HCT116 (cell line): ENCODE data around the gene CCDC86. TPM values are rescaled to one million over a fixed set of nuclear protein-coding genes. Genes with fewer than 3 reads are reported as not detected.

Source experiments
- ATAC-seq: fragments of 200-7000 bp; cut with Tn5 transposase; 2 replicates; pipeline ENCODE4 v1.9.1; 2020; ENCODE audit warnings: mild to moderate bottlenecking, moderate library complexity
- BruUV-seq: library from RNA; stranded (reverse); fragments of 400-500 nt; replicated peaks from 2 replicates; lab custom pipeline; 2021; lab: Mats Ljungman, UMichigan
- CTCF ChIA-PET: fragments of 300-600 bp; sonication (Branson Sonifier 250); formaldehyde crosslinking; loops from one replicate; lab custom pipeline; 2021; ENCODE audit warnings: antibody characterized with exemption; lab: Charles Lee
- POLR2A ChIA-PET: fragments of 300-600, 350-600 bp; sonication (Branson Sonifier 250); formaldehyde crosslinking; loops from one replicate; lab custom pipeline; 2021; ENCODE audit warnings: antibody characterized with exemption; lab: Charles Lee
- RAD21 ChIA-PET, 2 experiments: fragments of 300-600 bp; sonication (Branson Sonifier 250); formaldehyde crosslinking; loops; one replicate each; lab custom pipeline; 2023; ENCODE audit warnings: low total read pairs in 2 of 2; ENCODE audit not compliant: uncharacterized antibody in 2 of 2, unreplicated experiment in 2 of 2, low non-redundant PET in 1 of 2; lab: Charles Lee
- DNase-seq: peaks from one replicate; pipeline ENCODE4 v3.0.0-alpha.2; 2010; ENCODE audit warnings: low read depth, low spot score
- H2AFZ ChIP-seq: fragments of 200-600 bp; shearing (Covaris generic), sonication (generic); 2 replicates; pipeline ENCODE4 v1.6.1; 2017; ENCODE audit warnings: low read depth, mixed run types, mixed read lengths, antibody characterized with exemption, low read length; ENCODE audit not compliant: poor library complexity, severe bottlenecking
- H3K27ac ChIP-seq: 2 replicates; pipeline ENCODE4 v1.5.1; 2012; ENCODE audit warnings: low read depth, low read length
- H3K27me3 ChIP-seq: fragments of 200-600 bp; sonication (generic); 2 replicates; pipeline ENCODE4 v1.6.1; 2016; ENCODE audit warnings: mixed run types, low read length, mixed read lengths; ENCODE audit not compliant: insufficient read depth
- H3K36me3 ChIP-seq, 2 experiments: fragments of 200-500 bp in 1 of 2; fragments of 200-600 bp in 1 of 2; sonication (Bioruptor generic) in 1 of 2; sonication (generic) in 1 of 2; 2 replicates each; pipeline versions ENCODE4 v1.5.1 to v1.6.1; 2014 to 2016; ENCODE audit warnings: low read length in 2 of 2, inconsistent platforms in 1 of 2, mixed read lengths in 1 of 2, mixed run types in 1 of 2; ENCODE audit not compliant: insufficient read depth in 2 of 2, control insufficient read depth in 1 of 2
- H3K4me1 ChIP-seq, 2 experiments: fragments of 200-600 bp in 1 of 2; sonication (generic) in 1 of 2; 2 replicates each; pipeline versions ENCODE4 v1.5.1 to v1.6.1; 2012 to 2017; ENCODE audit warnings: low read length in 2 of 2, inconsistent platforms in 1 of 2, mild to moderate bottlenecking in 1 of 2, mixed read lengths in 1 of 2, mixed run types in 1 of 2, moderate library complexity in 1 of 2; ENCODE audit not compliant: insufficient read depth in 2 of 2, control insufficient read depth in 1 of 2
- H3K4me2 ChIP-seq: fragments of 200-600 bp; sonication (generic); 2 replicates; pipeline ENCODE4 v1.6.1; 2017; ENCODE audit warnings: mixed run types, low read length, mixed read lengths
- H3K4me3 ChIP-seq, 2 experiments: fragments of 200-600 bp in 1 of 2; sonication (generic) in 1 of 2; replicated peaks in 1 of 2; 2 replicates each; pipeline ENCODE4 v1.5.1; 2011 to 2016; ENCODE audit warnings: low read length in 2 of 2, control low read depth in 1 of 2, low read depth in 1 of 2, mild to moderate bottlenecking in 1 of 2, mixed read lengths in 1 of 2, mixed run types in 1 of 2
- H3K79me2 ChIP-seq: fragments of 200-600 bp; sonication (generic); 2 replicates; pipeline ENCODE4 v1.6.1; 2017; ENCODE audit warnings: mild to moderate bottlenecking, mixed run types, low read length, moderate library complexity, mixed read lengths; ENCODE audit not compliant: insufficient read depth
- H3K9ac ChIP-seq: fragments of 200-600 bp; sonication (generic); 2 replicates; pipeline ENCODE4 v1.6.1; 2016; ENCODE audit warnings: low read length, mixed read lengths
- H3K9me2 ChIP-seq: fragments of 200-600 bp; sonication (generic), shearing (Covaris generic); 2 replicates; pipeline ENCODE4 v1.6.1; 2017; ENCODE audit warnings: mixed run types, mild to moderate bottlenecking, moderate library complexity; ENCODE audit not compliant: insufficient read depth
- H3K9me3 ChIP-seq, 2 experiments: fragments of 200-500 bp in 1 of 2; fragments of 200-600 bp in 1 of 2; sonication (Bioruptor generic) in 1 of 2; sonication (generic) in 1 of 2; 2 replicates each; pipeline ENCODE4 v1.6.1; 2014 to 2017; ENCODE audit warnings: low read length in 2 of 2, mixed read lengths in 2 of 2, inconsistent platforms in 1 of 2, low read depth in 1 of 2, mild to moderate bottlenecking in 1 of 2, mixed run types in 1 of 2, moderate library complexity in 1 of 2; ENCODE audit not compliant: control insufficient read depth in 1 of 2, insufficient read depth in 1 of 2
- H4K20me1 ChIP-seq: fragments of 200-600 bp; sonication (generic), shearing (Covaris generic); 2 replicates; pipeline ENCODE4 v1.6.1; 2017; ENCODE audit warnings: mixed run types, mild to moderate bottlenecking, moderate library complexity; ENCODE audit not compliant: insufficient read depth
- CBX3 ChIP-seq: IDR thresholded peaks from 2 replicates; pipeline ENCODE4 v1.6.1; 2012; ENCODE audit warnings: low read depth
- CEBPB ChIP-seq: IDR thresholded peaks from 2 replicates; pipeline ENCODE4 v1.6.1; 2012; ENCODE audit warnings: low read depth
- EGR1 ChIP-seq: IDR thresholded peaks from 2 replicates; pipeline ENCODE4 v1.6.1; 2012; ENCODE audit warnings: low read depth
- ELF1 ChIP-seq: IDR thresholded peaks from 2 replicates; pipeline ENCODE4 v1.6.1; 2012; ENCODE audit warnings: low read depth, borderline replicate concordance
- EZH2 ChIP-seq: fragments of 200-600 bp; sonication (generic); IDR thresholded peaks from 2 replicates; pipeline ENCODE4 v1.6.1; 2017; ENCODE audit warnings: antibody characterized with exemption, mixed run types
- EZH2phosphoT487 ChIP-seq: fragments of 200-600 bp; IDR thresholded peaks from 2 replicates; pipeline ENCODE4 v1.6.1; 2018; ENCODE audit warnings: antibody characterized with exemption, borderline replicate concordance
- FOSL1 ChIP-seq: IDR thresholded peaks from 2 replicates; pipeline ENCODE4 v1.6.1; 2012; ENCODE audit warnings: low read depth
- JUND ChIP-seq: IDR thresholded peaks from 2 replicates; pipeline ENCODE4 v1.6.1; 2012
- POLR2AphosphoS5 ChIP-seq: IDR thresholded peaks from 2 replicates; pipeline ENCODE4 v1.6.1; 2011; ENCODE audit warnings: mild to moderate bottlenecking, low read depth, low read length, moderate library complexity
- RAD21 ChIP-seq: IDR thresholded peaks from 2 replicates; pipeline ENCODE4 v1.6.1; 2012; ENCODE audit warnings: low read depth, mild to moderate bottlenecking
- SIN3A ChIP-seq: IDR thresholded peaks from 2 replicates; pipeline ENCODE4 v1.6.1; 2012; ENCODE audit warnings: low read depth
- SP1 ChIP-seq: IDR thresholded peaks from 2 replicates; pipeline ENCODE4 v1.6.1; 2012; ENCODE audit warnings: low read depth
- SRF ChIP-seq: IDR thresholded peaks from 2 replicates; pipeline ENCODE4 v1.6.1; 2012; ENCODE audit warnings: low read depth
- YY1 ChIP-seq: IDR thresholded peaks from 2 replicates; pipeline ENCODE4 v1.6.1; 2011; ENCODE audit warnings: low read length, low read depth, moderate library complexity, mild to moderate bottlenecking; ENCODE audit not compliant: insufficient replicate concordance; ENCODE audit errors: extremely low read depth
- ZFX ChIP-seq: fragments of 450-650 bp; IDR thresholded peaks from 2 replicates; pipeline ENCODE4 v1.6.1; 2017
- ZNF274 ChIP-seq: fragments of 200-500 bp; sonication (Bioruptor generic); IDR thresholded peaks from 2 replicates; pipeline ENCODE4 v1.6.1; 2014; ENCODE audit warnings: mild to moderate bottlenecking, low read depth, low read length, inconsistent platforms
- intact Hi-C: fragments of 100-400 bp; cut with micrococcal nuclease; formaldehyde crosslinking; loops from 2 replicates; pipeline ENCODE4 v1.10.0; 2022
- total RNA-seq: library from RNA; stranded (reverse); gene quantifications from one replicate; pipeline ENCODE4 v1.2.1, GENCODE V29; 2021; ENCODE audit not compliant: unreplicated experiment
- TF ChIP-seq, protein P1 (sequence below), 3 experiments: fragments of 200-600 bp in 1 of 3; sonication (generic) in 1 of 3; IDR thresholded peaks in 2 of 3; conservative IDR thresholded peaks in 1 of 3; 2 replicates each; pipeline ENCODE4 v1.5.1; 2012 to 2017; ENCODE audit warnings: low read depth in 2 of 3, low read length in 2 of 3, antibody characterized with exemption in 1 of 3, borderline replicate concordance in 1 of 3, control low read depth in 1 of 3, mild to moderate bottlenecking in 1 of 3, mixed read lengths in 1 of 3, mixed run types in 1 of 3, moderate library complexity in 1 of 3; ENCODE audit not compliant: insufficient read depth in 1 of 3
- TF ChIP-seq, protein P2 (sequence below): IDR thresholded peaks from 2 replicates; pipeline ENCODE4 v1.6.1; 2012; ENCODE audit warnings: low read depth
- TF ChIP-seq, protein P3 (sequence below): IDR thresholded peaks from 2 replicates; pipeline ENCODE4 v1.6.1; 2012
- TF ChIP-seq, protein P4 (sequence below): IDR thresholded peaks from 2 replicates; pipeline ENCODE4 v1.6.1; 2011; ENCODE audit warnings: mild to moderate bottlenecking, low read length, moderate library complexity; ENCODE audit not compliant: insufficient replicate concordance; ENCODE audit errors: extremely low read depth

Gene CCDC86
- total RNA-seq, 1 experiment from 2014 or later: 69.6 TPM

DNA sequence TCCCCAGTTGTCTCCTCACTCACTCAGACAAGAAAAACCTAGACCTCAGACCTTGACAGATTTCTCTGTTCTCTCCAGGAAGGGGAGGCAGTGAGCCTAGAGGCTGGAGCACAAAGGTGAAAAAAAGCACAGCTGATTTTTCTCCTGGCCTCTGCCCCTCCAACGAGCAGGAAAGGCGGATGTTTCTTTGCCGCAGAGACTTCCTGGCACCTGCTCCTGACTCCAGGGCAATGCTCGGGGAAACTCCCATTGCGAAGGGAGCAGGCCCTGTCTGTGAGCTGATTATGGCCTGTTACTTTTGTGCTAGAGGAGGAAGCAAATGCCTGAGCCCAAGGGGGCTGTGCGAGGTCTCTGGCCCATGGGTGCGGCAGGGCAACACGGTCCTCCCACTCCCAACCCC lies 31.3 kb upstream of the CCDC86 start:
- RAD21 ChIA-PET: no interaction called here
- H3K79me2 ChIP-seq: no peaks in the 10 kb centered on the region
- no peak overlapping the region for H3K4me3 ChIP-seq
- no peak overlapping the region for H3K9ac ChIP-seq
- DNase-seq: no peak
- H4K20me1 ChIP-seq: no peaks in the 10 kb centered on the region
- H3K4me1 ChIP-seq: no peaks in the 10 kb centered on the region
- no peak for ATAC-seq
- H2AFZ ChIP-seq: no peak overlapping the region
- intact Hi-C loops: no loop called here
- H3K9me2 ChIP-seq: no peaks in the 10 kb centered on the region
- CTCF ChIA-PET: no interaction called here
- H3K36me3 ChIP-seq: no peaks in the 10 kb centered on the region
- no TSS peak for BruUV-seq
- POLR2A ChIA-PET: no interaction called here
- no peak overlapping the region for H3K27ac ChIP-seq
- H3K4me2 ChIP-seq: no peak overlapping the region
- TF ChIP-seq JUND: no peak
- TF ChIP-seq EZH2: no peak
- TF ChIP-seq YY1: no peak
- TF ChIP-seq FOSL1: no peak
- TF ChIP-seq, protein P1, sequence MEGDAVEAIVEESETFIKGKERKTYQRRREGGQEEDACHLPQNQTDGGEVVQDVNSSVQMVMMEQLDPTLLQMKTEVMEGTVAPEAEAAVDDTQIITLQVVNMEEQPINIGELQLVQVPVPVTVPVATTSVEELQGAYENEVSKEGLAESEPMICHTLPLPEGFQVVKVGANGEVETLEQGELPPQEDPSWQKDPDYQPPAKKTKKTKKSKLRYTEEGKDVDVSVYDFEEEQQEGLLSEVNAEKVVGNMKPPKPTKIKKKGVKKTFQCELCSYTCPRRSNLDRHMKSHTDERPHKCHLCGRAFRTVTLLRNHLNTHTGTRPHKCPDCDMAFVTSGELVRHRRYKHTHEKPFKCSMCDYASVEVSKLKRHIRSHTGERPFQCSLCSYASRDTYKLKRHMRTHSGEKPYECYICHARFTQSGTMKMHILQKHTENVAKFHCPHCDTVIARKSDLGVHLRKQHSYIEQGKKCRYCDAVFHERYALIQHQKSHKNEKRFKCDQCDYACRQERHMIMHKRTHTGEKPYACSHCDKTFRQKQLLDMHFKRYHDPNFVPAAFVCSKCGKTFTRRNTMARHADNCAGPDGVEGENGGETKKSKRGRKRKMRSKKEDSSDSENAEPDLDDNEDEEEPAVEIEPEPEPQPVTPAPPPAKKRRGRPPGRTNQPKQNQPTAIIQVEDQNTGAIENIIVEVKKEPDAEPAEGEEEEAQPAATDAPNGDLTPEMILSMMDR (IDR thresholded peaks at IDR 0.05 in 2 of 3, conservative IDR thresholded peaks at IDR 0.05 in 1 of 3; ENCODE audit: borderline replicate concordance in 1 of 3, insufficient read depth in 1 of 3, low read depth in 2 of 3, low read length in 2 of 3): no peak
- TF ChIP-seq SIN3A: no peak
- TF ChIP-seq EGR1: no peak
- TF ChIP-seq CBX3: no peak
- no peak for TF ChIP-seq SRF
- no peak for TF ChIP-seq RAD21
- TF ChIP-seq CEBPB: no peak
- TF ChIP-seq, protein P2, sequence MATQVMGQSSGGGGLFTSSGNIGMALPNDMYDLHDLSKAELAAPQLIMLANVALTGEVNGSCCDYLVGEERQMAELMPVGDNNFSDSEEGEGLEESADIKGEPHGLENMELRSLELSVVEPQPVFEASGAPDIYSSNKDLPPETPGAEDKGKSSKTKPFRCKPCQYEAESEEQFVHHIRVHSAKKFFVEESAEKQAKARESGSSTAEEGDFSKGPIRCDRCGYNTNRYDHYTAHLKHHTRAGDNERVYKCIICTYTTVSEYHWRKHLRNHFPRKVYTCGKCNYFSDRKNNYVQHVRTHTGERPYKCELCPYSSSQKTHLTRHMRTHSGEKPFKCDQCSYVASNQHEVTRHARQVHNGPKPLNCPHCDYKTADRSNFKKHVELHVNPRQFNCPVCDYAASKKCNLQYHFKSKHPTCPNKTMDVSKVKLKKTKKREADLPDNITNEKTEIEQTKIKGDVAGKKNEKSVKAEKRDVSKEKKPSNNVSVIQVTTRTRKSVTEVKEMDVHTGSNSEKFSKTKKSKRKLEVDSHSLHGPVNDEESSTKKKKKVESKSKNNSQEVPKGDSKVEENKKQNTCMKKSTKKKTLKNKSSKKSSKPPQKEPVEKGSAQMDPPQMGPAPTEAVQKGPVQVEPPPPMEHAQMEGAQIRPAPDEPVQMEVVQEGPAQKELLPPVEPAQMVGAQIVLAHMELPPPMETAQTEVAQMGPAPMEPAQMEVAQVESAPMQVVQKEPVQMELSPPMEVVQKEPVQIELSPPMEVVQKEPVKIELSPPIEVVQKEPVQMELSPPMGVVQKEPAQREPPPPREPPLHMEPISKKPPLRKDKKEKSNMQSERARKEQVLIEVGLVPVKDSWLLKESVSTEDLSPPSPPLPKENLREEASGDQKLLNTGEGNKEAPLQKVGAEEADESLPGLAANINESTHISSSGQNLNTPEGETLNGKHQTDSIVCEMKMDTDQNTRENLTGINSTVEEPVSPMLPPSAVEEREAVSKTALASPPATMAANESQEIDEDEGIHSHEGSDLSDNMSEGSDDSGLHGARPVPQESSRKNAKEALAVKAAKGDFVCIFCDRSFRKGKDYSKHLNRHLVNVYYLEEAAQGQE: no peak
- TF ChIP-seq SP1: no peak
- TF ChIP-seq ELF1: no peak
- TF ChIP-seq POLR2AphosphoS5: no peak
- TF ChIP-seq, protein P3, sequence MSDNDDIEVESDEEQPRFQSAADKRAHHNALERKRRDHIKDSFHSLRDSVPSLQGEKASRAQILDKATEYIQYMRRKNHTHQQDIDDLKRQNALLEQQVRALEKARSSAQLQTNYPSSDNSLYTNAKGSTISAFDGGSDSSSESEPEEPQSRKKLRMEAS: no peak
- TF ChIP-seq EZH2phosphoT487: no peak
- TF ChIP-seq, protein P4, sequence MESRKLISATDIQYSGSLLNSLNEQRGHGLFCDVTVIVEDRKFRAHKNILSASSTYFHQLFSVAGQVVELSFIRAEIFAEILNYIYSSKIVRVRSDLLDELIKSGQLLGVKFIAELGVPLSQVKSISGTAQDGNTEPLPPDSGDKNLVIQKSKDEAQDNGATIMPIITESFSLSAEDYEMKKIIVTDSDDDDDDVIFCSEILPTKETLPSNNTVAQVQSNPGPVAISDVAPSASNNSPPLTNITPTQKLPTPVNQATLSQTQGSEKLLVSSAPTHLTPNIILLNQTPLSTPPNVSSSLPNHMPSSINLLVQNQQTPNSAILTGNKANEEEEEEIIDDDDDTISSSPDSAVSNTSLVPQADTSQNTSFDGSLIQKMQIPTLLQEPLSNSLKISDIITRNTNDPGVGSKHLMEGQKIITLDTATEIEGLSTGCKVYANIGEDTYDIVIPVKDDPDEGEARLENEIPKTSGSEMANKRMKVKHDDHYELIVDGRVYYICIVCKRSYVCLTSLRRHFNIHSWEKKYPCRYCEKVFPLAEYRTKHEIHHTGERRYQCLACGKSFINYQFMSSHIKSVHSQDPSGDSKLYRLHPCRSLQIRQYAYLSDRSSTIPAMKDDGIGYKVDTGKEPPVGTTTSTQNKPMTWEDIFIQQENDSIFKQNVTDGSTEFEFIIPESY: no peak
- no peak for TF ChIP-seq ZNF274
- TF ChIP-seq ZFX: no peak
- no peaks in the 10 kb centered on the region for H3K9me3 ChIP-seq
- no peaks in the 10 kb centered on the region for H3K27me3 ChIP-seq
